GM12801 (cell line): ENCODE data around the gene ARL4D.

Experiments
- CTCF ChIP-seq: IDR thresholded peaks from one replicate; pipeline ENCODE4 v1.5.1; 2011; ENCODE audit warnings: control low read depth; ENCODE audit not compliant: insufficient read length; ENCODE audit errors: extremely low read depth

The ARL4D gene

GRCh38 chr17:43402567-43402966 lies 3.8 kb downstream of the ARL4D start:
- no peak for TF ChIP-seq CTCF

GRCh38 chr17:43403846-43404245 lies 5.1 kb downstream of the ARL4D start:
- TF ChIP-seq CTCF: no peak

GRCh38 chr17:43405861-43406260 lies 7.1 kb downstream of the ARL4D start:
- no peak for TF ChIP-seq CTCF

GRCh38 chr17:43406676-43407645 lies 8.2 kb downstream of the ARL4D start:
- no peak for TF ChIP-seq CTCF

- no peak for TF ChIP-seq CTCF
Observed at GRCh38 chr17:43409131-43409530, 10.3 kb downstream of the ARL4D start.

- no peak for TF ChIP-seq CTCF
Observed at GRCh38 chr17:43410557-43411368, 12.0 kb downstream of the ARL4D start.

- TF ChIP-seq CTCF: no peak
Observed at GRCh38 chr17:43411369-43411677, 12.5 kb downstream of the ARL4D start.
